Ecto neural progenitor cell (in vitro differentiated cells): ENCODE data around the gene APP.
A peak's percentile ranks its signal among the peaks of the same experiment; 100 is the strongest.
"Not testable (repeated sequence)": the region's sequence is repeated elsewhere in the genome, so short reads cannot be mapped to it uniquely, and the experiment has no call there.

Experiments used
- DNase-seq: peaks from one replicate; pipeline ENCODE4 v3.0.0-alpha.2; 2018; ENCODE audit warnings: low spot score

Gene APP

GRCh38 chr21:26162081-26162480 lies 8.5 kb downstream of the APP start:
- DNase-seq: no peak

DNA sequence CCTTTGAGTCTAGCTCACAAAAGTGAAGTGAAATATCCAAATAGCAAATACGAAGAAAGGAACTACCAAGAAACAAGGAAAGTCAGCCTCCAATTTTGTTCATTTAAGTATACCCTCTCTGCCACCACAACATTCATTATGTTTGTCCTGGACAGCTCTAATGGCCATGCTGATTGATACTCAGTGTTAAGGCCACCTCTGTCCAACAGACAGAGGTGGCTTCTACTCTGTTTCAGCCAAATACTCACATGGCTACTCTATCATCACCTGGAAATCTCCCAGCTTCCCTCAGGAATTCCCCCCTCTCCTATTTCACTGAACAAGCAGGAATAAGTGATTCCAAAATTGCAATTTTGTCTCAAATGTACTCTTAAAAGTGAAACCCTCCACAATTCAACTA lies 10.7 kb downstream of the APP start:
- no peak for DNase-seq

DNA sequence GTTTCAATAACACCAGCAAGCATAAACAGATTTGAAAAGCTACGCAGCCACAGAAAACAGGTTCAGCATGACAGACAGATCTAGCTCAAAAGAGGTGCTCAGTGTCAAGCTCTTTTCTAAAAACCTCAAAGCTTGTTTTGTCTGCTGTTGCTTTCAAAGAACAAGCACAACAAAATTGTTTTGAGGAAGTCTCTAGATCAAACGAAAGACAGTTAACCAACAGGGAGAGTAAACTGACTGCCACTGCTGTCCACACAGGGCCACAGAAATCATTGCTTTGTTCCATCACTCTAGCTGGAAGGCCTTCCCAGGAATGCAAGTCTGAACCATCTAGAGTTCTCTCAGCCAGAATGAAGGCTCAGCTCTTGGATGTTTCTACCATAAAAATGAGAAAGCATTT lies 12.8 kb downstream of the APP start:
- DNase-seq: no peak

- DNase-seq: no peak
These were observed 15.8 kb downstream of the APP start for GRCh38 chr21:26154753-26155152.

- DNase-seq: no peak
These were observed 16.8 kb downstream of the APP start for GRCh38 chr21:26153758-26154157.

GRCh38 chr21:26148840-26149354 lies 21.7 kb downstream of the APP start:
- no peak for DNase-seq

GRCh38 chr21:26148071-26148839 lies 22.3 kb downstream of the APP start:
- DNase-seq: peak; percentile 59

GRCh38 chr21:26147535-26147934 lies 23.0 kb downstream of the APP start:
- DNase-seq: no peak

DNA sequence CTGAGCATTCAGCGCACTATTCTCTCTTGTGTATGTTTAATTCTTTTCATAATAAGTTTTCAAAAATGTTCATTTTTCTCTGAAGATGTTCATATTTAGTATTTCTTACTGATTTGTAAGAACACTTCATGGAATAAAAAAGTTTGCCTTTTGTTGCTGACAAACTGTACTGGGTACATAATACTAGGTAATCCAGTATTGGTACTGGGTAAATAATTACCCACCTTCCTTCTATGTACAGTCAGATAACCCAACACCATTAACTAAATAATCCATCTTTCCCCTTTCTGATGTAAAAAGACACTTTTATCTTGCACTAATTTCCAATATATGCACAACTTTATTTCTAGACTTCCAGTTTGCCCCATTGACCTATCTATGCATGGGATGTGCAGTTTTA lies 23.9 kb downstream of the APP start:
- no peak for DNase-seq

DNA sequence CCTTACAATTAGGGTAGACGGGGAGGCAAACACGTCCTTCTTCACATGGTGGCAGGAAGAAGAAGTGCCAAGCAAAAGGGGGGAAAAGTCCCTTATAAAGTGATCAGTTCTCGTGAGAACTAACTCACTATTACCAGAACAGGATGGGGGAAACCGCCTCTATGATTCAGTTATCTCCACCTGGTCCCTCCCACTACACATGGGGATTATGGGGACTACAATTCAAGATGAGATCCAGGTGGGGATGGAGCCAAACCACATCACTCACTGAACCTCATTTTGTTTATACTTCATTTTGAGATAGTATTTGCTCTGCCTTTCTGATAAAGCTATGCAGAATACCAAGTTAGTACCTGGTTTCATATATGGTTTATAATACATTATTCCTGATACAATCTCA lies 26.5 kb downstream of the APP start:
- no peak for DNase-seq

GRCh38 chr21:26142363-26142762 lies 28.2 kb downstream of the APP start:
- no peak for DNase-seq

GRCh38 chr21:26140926-26141325 lies 29.6 kb downstream of the APP start:
- DNase-seq: no peak

DNA sequence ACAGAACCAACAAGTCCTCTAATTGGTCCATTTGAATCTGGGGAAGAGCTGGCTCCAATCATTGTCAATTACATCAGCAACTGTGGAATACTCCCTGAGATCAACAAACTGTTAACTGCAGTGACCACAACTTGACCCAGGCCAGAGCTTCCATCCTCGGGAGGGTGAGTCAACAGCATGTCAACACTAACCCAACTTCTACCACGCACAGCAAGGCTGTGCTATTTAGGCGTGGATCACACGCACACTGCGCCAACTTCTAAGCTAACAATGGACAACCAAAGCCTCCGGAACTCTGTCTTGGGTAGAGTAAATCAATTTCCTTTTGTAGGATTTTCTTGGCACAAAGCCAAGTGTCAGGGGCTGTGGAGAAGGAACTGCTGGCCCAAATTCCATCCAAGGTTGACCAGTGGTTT lies 30.4 kb downstream of the APP start:
- DNase-seq: no peak

GRCh38 chr21:26138615-26139257 lies 31.8 kb downstream of the APP start:
- DNase-seq: no peak

DNA sequence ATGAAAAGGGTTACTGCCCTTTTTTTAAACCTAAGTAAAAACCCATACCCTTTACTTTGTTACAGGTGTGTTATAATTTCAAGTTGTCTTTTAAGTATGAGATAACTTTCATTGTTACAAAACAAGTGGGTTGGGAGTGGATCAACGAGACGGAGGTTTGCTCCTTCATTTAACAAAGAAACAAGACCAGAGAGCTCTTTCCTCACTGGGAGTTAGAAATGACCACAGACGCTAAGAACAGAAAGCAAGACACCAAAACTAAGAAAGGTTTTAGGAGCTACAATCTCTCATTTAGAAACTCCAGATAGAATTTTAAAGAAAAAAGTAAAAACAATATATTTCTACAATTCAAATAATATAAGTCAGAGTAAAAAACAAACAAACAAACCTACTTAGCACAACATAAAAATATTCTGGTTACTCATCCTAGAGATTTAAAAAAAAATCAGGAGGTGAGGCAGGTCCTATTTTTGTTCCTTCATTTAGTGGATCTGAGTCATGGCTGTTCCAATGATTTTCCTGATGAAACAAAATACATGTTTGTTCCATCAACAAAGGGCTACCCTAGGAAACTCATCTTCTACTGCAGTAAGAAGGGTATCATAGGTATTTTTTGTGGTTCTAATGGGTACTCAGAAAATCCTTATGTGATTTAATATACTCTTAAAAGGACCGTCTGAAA lies 33.0 kb downstream of the APP start:
- DNase-seq: no peak

DNA sequence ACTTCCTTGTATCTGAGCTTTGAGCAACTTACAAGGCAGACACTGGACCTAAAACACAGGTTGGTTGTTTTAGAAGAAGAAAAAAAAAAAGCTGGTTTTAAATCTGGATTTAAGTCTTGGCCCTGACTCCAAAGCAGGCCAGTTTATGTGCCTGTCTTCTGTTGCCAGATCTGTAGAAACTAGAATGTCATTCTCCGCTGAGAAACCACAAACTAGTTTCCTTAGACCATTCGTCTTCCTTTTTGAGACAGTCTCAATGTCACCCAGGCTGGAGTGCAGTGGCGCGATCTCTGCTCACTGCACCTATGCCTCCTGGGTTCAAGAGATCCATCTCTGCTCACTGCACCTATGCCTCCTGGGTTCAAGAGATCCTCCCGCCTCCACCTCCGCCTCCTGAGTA lies 33.9 kb downstream of the APP start:
- DNase-seq: no peak

- no peak for DNase-seq
These were observed 35.0 kb downstream of the APP start for GRCh38 chr21:26135520-26135919.

DNA sequence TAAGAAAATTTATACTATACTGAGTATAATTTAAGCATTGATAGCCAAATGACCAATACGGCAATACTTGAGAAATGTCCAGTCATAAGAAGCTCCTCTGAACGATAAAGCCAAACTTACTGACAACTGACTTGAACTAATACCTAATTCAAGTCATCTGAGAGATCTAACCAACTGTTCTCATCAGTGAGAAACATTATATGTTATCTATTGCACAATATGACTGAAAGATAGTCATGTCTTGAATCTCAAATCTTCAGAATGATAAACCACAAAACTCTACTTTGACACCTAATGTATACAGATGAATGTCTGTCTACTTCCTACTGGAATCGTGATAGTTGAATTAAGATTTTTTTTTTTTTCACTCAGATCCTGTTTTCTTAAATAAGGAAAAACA lies 39.0 kb downstream of the APP start:
- no peak for DNase-seq

GRCh38 chr21:26131053-26131452 lies 39.5 kb downstream of the APP start:
- DNase-seq: not testable (repeated sequence)

GRCh38 chr21:26130249-26130881 lies 40.2 kb downstream of the APP start:
- DNase-seq: no peak

DNA sequence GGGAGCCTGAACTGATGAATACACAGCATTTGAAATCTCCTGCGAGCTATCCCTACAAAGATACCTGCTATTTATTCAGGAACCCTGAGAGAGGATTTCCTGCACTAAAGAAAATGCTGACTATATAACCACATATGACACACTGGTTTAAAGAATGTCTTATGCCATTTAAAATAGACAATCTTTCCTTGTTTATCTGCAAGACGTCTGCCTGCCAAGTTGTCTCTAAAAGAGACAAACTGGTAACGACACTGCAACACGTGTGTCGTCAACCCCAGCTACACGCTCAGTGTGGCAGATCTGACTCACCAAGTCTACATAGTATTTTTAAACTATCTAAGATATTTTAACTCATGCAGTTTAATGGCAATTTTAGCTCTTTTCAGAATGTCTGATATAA lies 42.7 kb downstream of the APP start:
- DNase-seq: no peak

GRCh38 chr21:26127073-26127814 lies 43.3 kb downstream of the APP start:
- no peak for DNase-seq
